HG03175 (cell line): ENCODE data around the gene CST9.

Source experiments
- ATAC-seq: cut with Tn5 transposase; IDR thresholded peaks from one replicate; pipeline ENCODE4 v1.9.1; 2021; ENCODE audit warnings: mild to moderate bottlenecking, moderate library complexity; ENCODE audit not compliant: unreplicated experiment

Gene CST9

DNA sequence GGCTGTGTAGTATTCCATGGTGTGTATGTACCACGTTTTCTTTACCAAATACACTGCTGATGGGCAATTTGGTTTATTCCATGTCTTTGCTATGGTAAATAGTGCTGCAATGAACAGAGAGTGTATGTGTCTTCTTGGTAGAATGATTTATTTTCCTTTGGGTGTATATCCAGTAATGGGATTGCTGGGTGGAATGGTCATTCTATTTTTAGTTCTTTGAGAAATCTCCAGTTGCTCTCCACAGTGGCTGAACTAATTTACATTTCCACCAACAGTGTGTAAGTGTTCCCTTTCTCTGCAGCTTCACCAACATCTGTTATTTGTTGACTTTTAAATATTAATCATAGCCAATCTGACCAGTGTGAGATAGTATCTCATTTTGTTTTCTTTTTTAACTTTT lies 51.3 kb downstream of the CST9 start:
- no peak for ATAC-seq
